Stomach (tissue), 9 donors: Measurements from ENCODE around the gene NCOR1. TPM values are rescaled to one million over a fixed set of nuclear protein-coding genes. Genes with fewer than 3 reads are reported as not detected.

Source experiments
- DNase-seq, 2 donors: peaks; one replicate each; pipeline versions ENCODE4 v3.0.0 to v3.0.0-alpha.2; 2013 to 2019
- H3K27ac ChIP-seq, 5 donors: fragments of 200-600 bp in 4 of 5; sonication (generic) in 4 of 5; one replicate each; pipeline ENCODE4 v1.5.1; 2013 to 2019; ENCODE audit warnings: mild to moderate bottlenecking in 1 of 5, moderate library complexity in 1 of 5
- H3K27me3 ChIP-seq, 3 donors: fragments of 200-600 bp; sonication (generic); one replicate each; pipeline ENCODE4 v1.5.1; 2017 to 2019; ENCODE audit warnings: mixed run types in 1 of 3
- H3K36me3 ChIP-seq, 4 donors: fragments of 200-600 bp; sonication (generic); 1 replicate in 3 of 4; 2 replicates in 1 of 4; pipeline ENCODE4 v1.5.1; 2016 to 2019
- H3K4me1 ChIP-seq, 4 donors: fragments of 200-600 bp; sonication (generic); one replicate each; pipeline ENCODE4 v1.5.1; 2016 to 2019
- H3K4me3 ChIP-seq, 4 donors: fragments of 200-600 bp; sonication (generic) in 3 of 4; one replicate each; pipeline ENCODE4 v1.5.1; 2016 to 2019; ENCODE audit warnings: mild to moderate bottlenecking in 1 of 4
- H3K9me3 ChIP-seq, 4 donors: fragments of 200-600 bp; sonication (generic); one replicate each; pipeline ENCODE4 v1.5.1; 2016 to 2019
- EP300 ChIP-seq: sonication (generic); formaldehyde crosslinking; IDR thresholded peaks from one replicate; pipeline ENCODE4 v1.6.1; 2017; ENCODE audit warnings: antibody characterized with exemption
- POLR2A ChIP-seq, 4 donors: fragments of 450-650 bp; IDR thresholded peaks; one replicate each; pipeline ENCODE4 v1.6.1; 2016; ENCODE audit warnings: antibody characterized with exemption in 4 of 4, control low read depth in 2 of 4, mild to moderate bottlenecking in 1 of 4, moderate library complexity in 1 of 4
- POLR2AphosphoS5 ChIP-seq, 3 donors: sonication (generic); formaldehyde crosslinking; IDR thresholded peaks; one replicate each; pipeline ENCODE4 v1.6.1; 2016; ENCODE audit warnings: antibody characterized with exemption in 3 of 3
- WGBS, 5 donors: extraction: QIAGEN DNeasy Blood & Tissue Kit in 3 of 5; methylation state at CpG; one replicate each; pipeline versions ENCODE4 v1.1.5 to v1.1.7; 2013 to 2018; 5-methylcytosine and 5-hydroxymethylcytosine counted together
- intact Hi-C: fragments of 100-400 bp; cut with DNase I; formaldehyde crosslinking; loops from one replicate; pipeline ENCODE4 v1.15.1; 2023; ENCODE audit warnings: low total_unique reads
- polyA plus RNA-seq, 3 donors: library from polyadenylated mRNA; stranded (reverse); fragments of 200-250 nt; gene quantifications; one replicate each; pipeline ENCODE4 v1.2.3, GENCODE V29; 2013
- total RNA-seq, 5 donors: library from RNA; depleted of rRNA; stranded (reverse); fragments of >200 nt; gene quantifications; one replicate each; pipeline versions ENCODE4 v1.1.0 to v1.2.3, GENCODE V29; 2014 to 2016
- TF ChIP-seq, protein P1 (sequence below), 7 experiments: fragments of 450-650 bp in 4 of 7; fragments of 200-600 bp in 3 of 7; sonication (generic) in 3 of 7; IDR thresholded peaks; one replicate each; pipeline ENCODE4 v1.5.1; 2016 to 2019; ENCODE audit warnings: antibody characterized with exemption in 7 of 7, control low read depth in 2 of 7, mild to moderate bottlenecking in 1 of 7
- donor health status: healthy with polysubstance abuse.
- donor health status: Bipolar disorder and iron deficiency.
- donor health status: healthy.

The NCOR1 gene
- total and polyA plus RNA-seq, 8 donors, result 28.7 to 444 (median 255) TPM

DNA sequence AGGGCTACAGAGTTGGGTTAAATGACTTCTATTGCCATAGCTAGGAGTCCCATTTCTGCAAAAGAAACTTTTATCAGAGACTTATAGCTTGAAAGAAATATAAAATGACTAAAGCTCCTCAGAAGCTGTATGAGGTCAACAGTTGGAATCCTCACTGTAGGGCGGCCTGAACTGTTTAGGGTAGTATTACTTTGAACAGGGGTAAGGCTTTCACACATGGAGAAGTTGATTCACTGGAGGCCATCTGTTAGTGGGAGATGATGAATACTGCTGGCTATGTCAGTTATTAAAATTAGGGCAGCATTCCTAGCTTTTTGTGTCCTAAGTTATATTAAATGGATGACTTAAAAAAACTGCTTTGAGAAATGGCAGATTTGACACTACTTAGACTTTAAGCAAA is 209.7 kb downstream of the NCOR1 start:
- H3K27ac ChIP-seq, result no peak overlapping the region
- no peak for TF ChIP-seq POLR2AphosphoS5 (IDR thresholded peaks at IDR 0.05)
- TF ChIP-seq, protein P1, sequence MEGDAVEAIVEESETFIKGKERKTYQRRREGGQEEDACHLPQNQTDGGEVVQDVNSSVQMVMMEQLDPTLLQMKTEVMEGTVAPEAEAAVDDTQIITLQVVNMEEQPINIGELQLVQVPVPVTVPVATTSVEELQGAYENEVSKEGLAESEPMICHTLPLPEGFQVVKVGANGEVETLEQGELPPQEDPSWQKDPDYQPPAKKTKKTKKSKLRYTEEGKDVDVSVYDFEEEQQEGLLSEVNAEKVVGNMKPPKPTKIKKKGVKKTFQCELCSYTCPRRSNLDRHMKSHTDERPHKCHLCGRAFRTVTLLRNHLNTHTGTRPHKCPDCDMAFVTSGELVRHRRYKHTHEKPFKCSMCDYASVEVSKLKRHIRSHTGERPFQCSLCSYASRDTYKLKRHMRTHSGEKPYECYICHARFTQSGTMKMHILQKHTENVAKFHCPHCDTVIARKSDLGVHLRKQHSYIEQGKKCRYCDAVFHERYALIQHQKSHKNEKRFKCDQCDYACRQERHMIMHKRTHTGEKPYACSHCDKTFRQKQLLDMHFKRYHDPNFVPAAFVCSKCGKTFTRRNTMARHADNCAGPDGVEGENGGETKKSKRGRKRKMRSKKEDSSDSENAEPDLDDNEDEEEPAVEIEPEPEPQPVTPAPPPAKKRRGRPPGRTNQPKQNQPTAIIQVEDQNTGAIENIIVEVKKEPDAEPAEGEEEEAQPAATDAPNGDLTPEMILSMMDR (IDR thresholded peaks at IDR 0.05), result no peak
- WGBS, 5 donors, result 96 to 100% (median 98%) methylated on average over 1 of the region's 1 CpG
- intact Hi-C loops, result no loop called here
- H3K9me3 ChIP-seq, result no peaks in the 10 kb centered on the region
- DNase-seq, result no peak
- H3K27me3 ChIP-seq, result no peaks in the 10 kb centered on the region
- H3K36me3 ChIP-seq, result peaks cover 59 to 91% (median 87%) of the 10 kb centered on the region in 4 donors
- H3K4me3 ChIP-seq, result no peak overlapping the region
- peaks cover 6 to 16% (median 11%) of the 10 kb centered on the region in 4 donors for H3K4me1 ChIP-seq

DNA sequence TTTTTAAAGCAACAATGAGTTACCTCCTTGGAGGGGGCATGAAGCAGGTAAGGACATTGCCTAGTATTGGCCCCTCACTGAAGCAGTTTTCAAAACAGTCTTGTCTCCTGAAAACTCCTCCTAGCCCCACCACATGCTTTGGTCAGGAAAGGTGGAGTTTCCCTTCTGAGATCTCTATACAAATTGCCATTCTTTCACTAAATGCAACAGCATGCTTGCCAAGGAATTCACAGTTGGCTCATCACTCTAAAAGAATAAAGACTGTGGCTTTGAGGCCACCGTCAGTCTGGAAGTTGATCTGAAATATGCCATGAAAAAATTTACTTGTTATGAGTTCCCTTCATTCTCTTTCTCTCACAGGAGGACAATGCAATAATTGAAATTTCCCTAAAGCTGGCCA is 211.5 kb downstream of the NCOR1 start:
- H3K27ac ChIP-seq, result no peak overlapping the region
- no peak overlapping the region for H3K4me3 ChIP-seq
- TF ChIP-seq, protein P1 (IDR thresholded peaks at IDR 0.05), result no peak
- TF ChIP-seq POLR2A (IDR thresholded peaks at IDR 0.05), result no peak
- TF ChIP-seq EP300, result no peak
- intact Hi-C loops, result no loop called here
- H3K4me1 ChIP-seq, result peaks cover 10 to 21% (median 17%) of the 10 kb centered on the region in 4 donors
- H3K36me3 ChIP-seq, result peaks cover 59 to 76% (median 75%) of the 10 kb centered on the region in 4 donors
- H3K9me3 ChIP-seq, result no peaks in the 10 kb centered on the region
- no peaks in the 10 kb centered on the region for H3K27me3 ChIP-seq
- WGBS, 5 donors, result 81 to 95% (median 82%) methylated on average over 1 of the region's 1 CpG
- DNase-seq, result no peak

DNA sequence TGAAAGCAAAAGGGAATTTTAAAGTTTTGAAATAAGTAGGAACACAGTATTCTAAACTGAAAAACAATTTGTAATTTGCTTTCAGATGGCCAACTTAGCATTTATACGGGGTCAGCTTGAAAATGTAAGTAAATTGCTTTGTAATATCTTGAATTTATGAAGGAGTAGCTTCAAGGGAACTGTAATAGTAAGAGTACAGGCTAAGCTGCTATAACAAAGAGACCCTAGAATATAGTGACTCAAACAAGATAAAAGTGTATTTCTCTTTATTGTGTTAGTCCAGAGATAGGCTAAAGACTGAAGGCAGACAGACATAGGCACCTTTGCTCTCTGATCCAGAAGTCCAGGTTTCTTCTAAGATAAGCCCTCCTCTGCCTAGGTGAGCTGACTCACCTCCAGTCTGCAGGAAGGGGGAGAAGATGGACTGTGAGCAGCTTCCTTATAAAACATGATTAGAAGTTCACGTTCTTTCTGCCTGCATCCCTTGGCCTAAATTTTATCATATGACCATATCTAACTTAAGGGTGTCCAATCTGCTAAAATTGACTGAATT is 212.6 kb downstream of the NCOR1 start:
- no peak for TF ChIP-seq POLR2AphosphoS5 (IDR thresholded peaks at IDR 0.05)
- TF ChIP-seq POLR2A (IDR thresholded peaks at IDR 0.05), result no peak
- TF ChIP-seq, protein P1 (IDR thresholded peaks at IDR 0.05), result no peak
- WGBS, 5 donors, result 84 to 87% (median 87%) methylated on average over 2 of the region's 2 CpGs
- intact Hi-C loops, result no loop called here

DNA sequence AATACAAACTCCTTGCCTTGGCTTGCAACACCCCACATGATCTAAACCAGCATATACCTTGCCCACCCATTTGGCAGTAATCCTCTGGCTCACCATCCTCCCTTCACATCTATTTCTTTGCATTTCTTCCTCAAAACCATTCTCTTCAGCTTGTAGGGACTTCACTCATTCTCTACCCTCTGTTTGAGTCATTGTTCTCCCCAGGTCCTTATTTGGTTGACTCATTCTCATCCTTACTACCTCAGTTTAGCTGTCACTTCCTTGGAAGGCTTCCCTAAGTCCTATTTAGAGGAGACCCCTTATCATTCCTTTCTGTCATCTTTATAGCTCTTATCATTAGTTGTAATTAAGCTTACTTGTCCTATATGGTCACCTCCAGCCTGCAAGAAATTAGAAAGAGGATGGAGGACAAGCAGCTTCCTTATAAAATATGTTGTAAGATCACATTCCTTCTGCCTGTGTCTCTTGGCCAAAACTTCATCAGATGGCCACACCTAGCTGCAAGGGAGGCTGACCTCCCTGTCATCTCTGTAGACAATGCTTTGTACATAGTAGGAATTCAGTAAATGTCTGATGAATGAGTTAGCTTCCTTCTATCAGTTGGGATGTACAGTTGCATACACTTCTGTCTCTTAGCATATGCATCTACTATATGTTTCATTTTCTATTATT is 214.0 kb downstream of the NCOR1 start:
- no peaks in the 10 kb centered on the region for H3K27me3 ChIP-seq
- intact Hi-C loops, result no loop called here
- TF ChIP-seq, protein P1 (IDR thresholded peaks at IDR 0.05), result no peak
- TF ChIP-seq EP300, result no peak
- no peak for TF ChIP-seq POLR2A (IDR thresholded peaks at IDR 0.05)
- TF ChIP-seq POLR2AphosphoS5 (IDR thresholded peaks at IDR 0.05), result no peak
- H3K27ac ChIP-seq, result no peak overlapping the region
- H3K4me1 ChIP-seq, result peaks cover 16 to 33% (median 25%) of the 10 kb centered on the region in 4 donors
- no peak for DNase-seq
- H3K9me3 ChIP-seq, result no peaks in the 10 kb centered on the region
- H3K4me3 ChIP-seq, result peak overlapping the region in 2 of 4 donors; percentile 68 to 79
- peaks cover 35 to 57% (median 52%) of the 10 kb centered on the region in 4 donors for H3K36me3 ChIP-seq

More for the DNA sequence above, 212.6 kb downstream of the NCOR1 start:
- H3K36me3 ChIP-seq, result peaks cover 48 to 65% (median 64%) of the 10 kb centered on the region in 4 donors
- no peak overlapping the region for H3K4me3 ChIP-seq
- no peaks in the 10 kb centered on the region for H3K9me3 ChIP-seq
- DNase-seq, result no peak
- H3K27me3 ChIP-seq, result no peaks in the 10 kb centered on the region
- H3K4me1 ChIP-seq, result peaks cover 16 to 31% (median 25%) of the 10 kb centered on the region in 4 donors
- no peak overlapping the region for H3K27ac ChIP-seq
